Heart right ventricle (tissue), 16 donors: Measurements from ENCODE around the gene SETBP1. TPM values are rescaled to one million over a fixed set of nuclear protein-coding genes. Genes with fewer than 3 reads are reported as not detected.

Source experiments
- ATAC-seq, 8 donors: fragments of 200-7000 bp; cut with Tn5 transposase; one replicate each; pipeline ENCODE4 v1.9.1; 2020; ENCODE audit warnings: mild to moderate bottlenecking in 8 of 8, moderate library complexity in 8 of 8, moderate number of reproducible peaks in 1 of 8
- DNase-seq, 2 donors: peaks; one replicate each; pipeline ENCODE4 v3.0.0-alpha.2; 2020
- H3K27ac ChIP-seq, 10 donors: fragments of 200-600 bp; sonication (generic) in 2 of 10; one replicate each; pipeline versions ENCODE4 v1.5.0 to v1.8.0; 2020 to 2022; ENCODE audit warnings: mild to moderate bottlenecking in 3 of 10
- H3K27me3 ChIP-seq, 7 donors: fragments of 200-600 bp; one replicate each; pipeline ENCODE4 v1.8.0; 2021 to 2022; ENCODE audit warnings: mild to moderate bottlenecking in 2 of 7
- H3K36me3 ChIP-seq, 9 donors: fragments of 200-600 bp; sonication (generic) in 1 of 9; one replicate each; pipeline versions ENCODE4 v1.5.0 to v1.8.0; 2020 to 2022; ENCODE audit warnings: mild to moderate bottlenecking in 2 of 9
- H3K4me1 ChIP-seq, 9 donors: fragments of 200-600 bp; sonication (generic) in 1 of 9; one replicate each; pipeline versions ENCODE4 v1.5.0 to v1.8.0; 2020 to 2022; ENCODE audit warnings: mild to moderate bottlenecking in 4 of 9
- H3K4me3 ChIP-seq, 10 donors: fragments of 200-600 bp; sonication (generic) in 2 of 10; one replicate each; pipeline versions ENCODE4 v1.5.0 to v1.8.0; 2020 to 2022; ENCODE audit warnings: mild to moderate bottlenecking in 7 of 10, moderate library complexity in 2 of 10
- H3K9me3 ChIP-seq, 11 donors: fragments of 200-600 bp in 10 of 11; sonication (generic) in 2 of 11; one replicate each; pipeline versions ENCODE4 v1.5.0 to v1.8.0; 2013 to 2022; ENCODE audit warnings: mild to moderate bottlenecking in 2 of 11, control low read depth in 1 of 11, moderate library complexity in 1 of 11
- WGBS, 2 donors: extraction: QIAGEN DNeasy Blood & Tissue Kit; methylation state at CpG; one replicate each; pipeline ENCODE4 v1.1.7; 2013; ENCODE audit warnings: inconsistent platforms in 1 of 2; 5-methylcytosine and 5-hydroxymethylcytosine counted together
- intact Hi-C, 10 donors: fragments of 100-400 bp; cut with DNase I; formaldehyde crosslinking; loops; one replicate each; pipeline versions ENCODE4 v1.11.1 to v1.14.2; 2022
- polyA plus RNA-seq, 2 donors: library from polyadenylated mRNA; stranded (reverse); fragments of 200-250 nt; gene quantifications; one replicate each; pipeline ENCODE4 v1.2.3, GENCODE V29; 2013
- total RNA-seq, 10 donors: library from RNA; stranded (reverse); fragmentation: NEBNext Ultra II Directional in 3 of 10; extraction: Animal tissue kit (Norgen Biotek cat#: 25700) in 3 of 10; gene quantifications; one replicate each; pipeline versions ENCODE4 v1.2.1 to v1.2.4, GENCODE V29; 2021 to 2023
- TF ChIP-seq, protein P1 (sequence below), 9 donors: fragments of 200-600 bp; sonication (generic) in 2 of 9; IDR thresholded peaks; one replicate each; pipeline versions ENCODE4 v1.5.0 to v1.8.0; 2021 to 2022; ENCODE audit warnings: antibody characterized with exemption in 9 of 9, mild to moderate bottlenecking in 5 of 9, moderate library complexity in 1 of 9
- donor health status: Arrhythmogenic right ventricular cardiomyopathy.
- donor health status: ischemic (EF 13 %, LVEDD 7.1; RV severe dilation, severe dysfunction).
- donor health status: healthy with polysubstance abuse.
- donor health status: DM: no; HTN: yes; CAD: no.
- donor health status: DM: no; HTN: no; CAD: no.
- donor health status: ischemic (EF 25% LVEDD 6.9; RV normal size, moderate dysfunction).
- donor health status: ischemic (EF 25% LVEDD 5.7; RV mildly dilated, moderate dysfunction).
- donor health status: healthy.
- donor health status: DM: yes; HTN: yes; CAD: no.
- donor health status: Ischemic cardiomyopathy.
- donor health status: ischemic (EF 35%, LVEDD 5.7; RV mildly dilated, moderate dysfunction).
- donor health status: nonischemic (EF 11% LVEDD 7.7; RV severe dilation, severe dysfunction).
- donor health status: DM: yes; HTN: yes; CAD: no.
- donor health status: PGD.
- donor health status: ischemic (EF 29% LVEDD 5.4; RV normal size, mild dysfunction).
- donor health status: nonischemic (EF 23%, LVEDD 6.1; RV moderate dilation, normal function).

SETBP1 gene
- total and polyA plus RNA-seq, 12 donors, result 0.71 to 12.2 (median 6.1) TPM

GRCh38 chr18:44955825-44956224 lies 275.1 kb downstream of the SETBP1 start:
- TF ChIP-seq, protein P1, sequence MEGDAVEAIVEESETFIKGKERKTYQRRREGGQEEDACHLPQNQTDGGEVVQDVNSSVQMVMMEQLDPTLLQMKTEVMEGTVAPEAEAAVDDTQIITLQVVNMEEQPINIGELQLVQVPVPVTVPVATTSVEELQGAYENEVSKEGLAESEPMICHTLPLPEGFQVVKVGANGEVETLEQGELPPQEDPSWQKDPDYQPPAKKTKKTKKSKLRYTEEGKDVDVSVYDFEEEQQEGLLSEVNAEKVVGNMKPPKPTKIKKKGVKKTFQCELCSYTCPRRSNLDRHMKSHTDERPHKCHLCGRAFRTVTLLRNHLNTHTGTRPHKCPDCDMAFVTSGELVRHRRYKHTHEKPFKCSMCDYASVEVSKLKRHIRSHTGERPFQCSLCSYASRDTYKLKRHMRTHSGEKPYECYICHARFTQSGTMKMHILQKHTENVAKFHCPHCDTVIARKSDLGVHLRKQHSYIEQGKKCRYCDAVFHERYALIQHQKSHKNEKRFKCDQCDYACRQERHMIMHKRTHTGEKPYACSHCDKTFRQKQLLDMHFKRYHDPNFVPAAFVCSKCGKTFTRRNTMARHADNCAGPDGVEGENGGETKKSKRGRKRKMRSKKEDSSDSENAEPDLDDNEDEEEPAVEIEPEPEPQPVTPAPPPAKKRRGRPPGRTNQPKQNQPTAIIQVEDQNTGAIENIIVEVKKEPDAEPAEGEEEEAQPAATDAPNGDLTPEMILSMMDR (IDR thresholded peaks at IDR 0.05), result no peak
- peaks cover 0 to 10% (median 0%) of the 10 kb centered on the region in 9 donors for H3K36me3 ChIP-seq
- DNase-seq, result no peak
- no peak for ATAC-seq
- no peaks in the 10 kb centered on the region for H3K9me3 ChIP-seq
- H3K4me3 ChIP-seq, result no peak overlapping the region
- H3K27ac ChIP-seq, result no peak overlapping the region
- 66 to 86% methylated on average over 1 of the region's 1 CpG for WGBS, 2 donors
- intact Hi-C loops, result no loop called here
- H3K4me1 ChIP-seq, result peaks cover 0 to 41% (median 24%) of the 10 kb centered on the region in 9 donors
- H3K27me3 ChIP-seq, result no peaks in the 10 kb centered on the region

DNA sequence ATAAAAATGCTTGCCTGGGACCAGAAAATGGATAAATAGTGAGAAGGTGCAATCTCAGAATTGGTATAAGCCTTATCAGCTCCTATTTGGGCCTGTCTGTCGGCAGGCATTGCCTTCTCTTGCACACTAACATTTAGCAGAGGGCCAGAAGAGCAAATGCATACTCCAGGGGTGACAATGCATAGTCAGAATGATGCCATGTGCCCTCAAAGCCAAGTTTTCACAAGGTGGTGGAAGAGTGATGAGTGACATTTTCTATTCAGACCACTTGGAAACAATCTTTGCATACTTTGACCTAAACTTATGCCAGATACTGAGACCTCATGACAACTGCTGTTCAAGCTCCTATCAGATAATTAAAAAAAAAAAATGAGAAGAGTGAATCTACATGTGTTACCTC lies 276.3 kb downstream of the SETBP1 start:
- WGBS, 2 donors, result 50 to 58% methylated on average over 1 of the region's 1 CpG
- H3K27me3 ChIP-seq, result no peaks in the 10 kb centered on the region
- DNase-seq (no peak), ATAC-seq (peak in 7 of 8 donors; percentile 33 to 88 (median 60))
- no peak overlapping the region for H3K4me3 ChIP-seq
- no peak overlapping the region for H3K27ac ChIP-seq
- peaks cover 0 to 41% (median 24%) of the 10 kb centered on the region in 9 donors for H3K4me1 ChIP-seq
- H3K9me3 ChIP-seq, result no peaks in the 10 kb centered on the region
- intact Hi-C loops, result no loop called here
- TF ChIP-seq, protein P1 (IDR thresholded peaks at IDR 0.05), result no peak
- H3K36me3 ChIP-seq, result peaks cover 0 to 6% (median 0%) of the 10 kb centered on the region in 9 donors

- TF ChIP-seq, protein P1 (IDR thresholded peaks at IDR 0.05), result no peak
- no peaks in the 10 kb centered on the region for H3K9me3 ChIP-seq
- no peak overlapping the region for H3K4me3 ChIP-seq
- 33 to 35% methylated on average over 2 of the region's 2 CpGs for WGBS, 2 donors
- H3K36me3 ChIP-seq, result peaks cover 0 to 6% (median 0%) of the 10 kb centered on the region in 9 donors
- intact Hi-C loops, result no loop called here
- peaks cover 0 to 41% (median 24%) of the 10 kb centered on the region in 9 donors for H3K4me1 ChIP-seq
- ATAC-seq (peak in 6 of 8 donors; percentile 27 to 78 (median 62)), DNase-seq (no peak)
- H3K27ac ChIP-seq, result no peak overlapping the region
- no peaks in the 10 kb centered on the region for H3K27me3 ChIP-seq
Observed at GRCh38 chr18:44957461-44957860, 276.8 kb downstream of the SETBP1 start.

GRCh38 chr18:44958040-44958439 lies 277.4 kb downstream of the SETBP1 start:
- Histone ChIP-seq H3K27ac (no peak overlapping the region), H3K27me3 (no peaks in the 10 kb centered on the region), H3K9me3 (no peaks in the 10 kb centered on the region), H3K36me3 (peaks cover 0 to 4% (median 0%) of the 10 kb centered on the region in 9 donors), H3K4me3 (no peak overlapping the region), H3K4me1 (peaks cover 0 to 41% (median 24%) of the 10 kb centered on the region in 9 donors)
- 94 to 95% methylated on average over 1 of the region's 1 CpG for WGBS, 2 donors
- DNase-seq (no peak), ATAC-seq (no peak)
- TF ChIP-seq, protein P1 (IDR thresholded peaks at IDR 0.05), result no peak
- intact Hi-C loops, result no loop called here
